ENCODE measurements around the gene ADGRD2.

GRCh38 chr9:124500796-124501611 lies 50.8 kb downstream of the ADGRD2 start:
- no peak for TF ChIP-seq CTCF (IDR thresholded peaks at IDR 0.05)
- no peak for TF ChIP-seq POLR2AphosphoS5 (IDR thresholded peaks at IDR 0.05)
